HEK293 (cell line): ENCODE results near the gene WRAP53.

Source experiments
- SP2 ChIP-seq: fragments of 450-650 bp; formaldehyde crosslinking; IDR thresholded peaks from 2 replicates; pipeline ENCODE4 v1.5.1; 2016; ENCODE audit warnings: missing biosample characterization, missing genetic modification characterization
- ZFP69B ChIP-seq: fragments of 450-650 bp; formaldehyde crosslinking; IDR thresholded peaks from 2 replicates; pipeline ENCODE4 v1.5.1; 2016; ENCODE audit warnings: missing biosample characterization, missing genetic modification characterization
- ZNF274 ChIP-seq, 2 experiments: fragments of 200-500 bp in 1 of 2; fragments of 450-650 bp in 1 of 2; sonication (Bioruptor generic) in 1 of 2; formaldehyde crosslinking in 1 of 2; IDR thresholded peaks; 2 replicates each; pipeline versions ENCODE4 v1.5.1 to v1.6.1; 2014 to 2016; ENCODE audit warnings: borderline replicate concordance in 1 of 2, inconsistent platforms in 1 of 2, low read length in 1 of 2, missing biosample characterization in 1 of 2, missing genetic modification characterization in 1 of 2
- ZNF596 ChIP-seq: fragments of 450-650 bp; IDR thresholded peaks from 2 replicates; pipeline ENCODE4 v1.5.0; 2018; ENCODE audit warnings: missing biosample characterization, mild to moderate bottlenecking, missing genetic modification characterization, moderate library complexity
- TF ChIP-seq, protein P1 (sequence below): fragments of 450-650 bp; formaldehyde crosslinking; IDR thresholded peaks from 2 replicates; pipeline ENCODE4 v1.5.1; 2016; ENCODE audit warnings: missing biosample characterization, missing genetic modification characterization
- TF ChIP-seq, protein P2 (sequence below): fragments of 450-650 bp; formaldehyde crosslinking; IDR thresholded peaks from 2 replicates; pipeline ENCODE4 v1.5.1; 2016; ENCODE audit warnings: missing biosample characterization, missing genetic modification characterization

DNA sequence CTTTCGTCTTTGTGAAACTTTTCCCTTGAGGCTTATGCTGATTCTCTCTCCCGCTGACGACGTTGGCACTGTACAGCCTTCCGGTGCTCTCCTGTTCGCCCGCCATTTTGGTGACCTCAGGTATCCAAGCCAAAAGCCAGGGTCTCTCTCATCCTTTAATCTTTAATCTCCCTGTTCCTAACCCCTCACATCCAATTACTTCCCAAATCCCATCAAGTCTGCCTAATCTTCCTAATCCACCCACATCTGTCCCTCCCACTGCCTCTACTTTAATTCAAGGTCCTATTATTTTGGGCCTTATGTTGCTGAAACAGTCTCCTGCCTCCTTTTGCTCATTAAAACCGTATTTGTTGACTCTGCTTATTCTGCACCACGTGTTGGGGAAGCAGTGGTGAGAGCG lies 7.3 kb downstream of the WRAP53 start:
- TF ChIP-seq, protein P1, sequence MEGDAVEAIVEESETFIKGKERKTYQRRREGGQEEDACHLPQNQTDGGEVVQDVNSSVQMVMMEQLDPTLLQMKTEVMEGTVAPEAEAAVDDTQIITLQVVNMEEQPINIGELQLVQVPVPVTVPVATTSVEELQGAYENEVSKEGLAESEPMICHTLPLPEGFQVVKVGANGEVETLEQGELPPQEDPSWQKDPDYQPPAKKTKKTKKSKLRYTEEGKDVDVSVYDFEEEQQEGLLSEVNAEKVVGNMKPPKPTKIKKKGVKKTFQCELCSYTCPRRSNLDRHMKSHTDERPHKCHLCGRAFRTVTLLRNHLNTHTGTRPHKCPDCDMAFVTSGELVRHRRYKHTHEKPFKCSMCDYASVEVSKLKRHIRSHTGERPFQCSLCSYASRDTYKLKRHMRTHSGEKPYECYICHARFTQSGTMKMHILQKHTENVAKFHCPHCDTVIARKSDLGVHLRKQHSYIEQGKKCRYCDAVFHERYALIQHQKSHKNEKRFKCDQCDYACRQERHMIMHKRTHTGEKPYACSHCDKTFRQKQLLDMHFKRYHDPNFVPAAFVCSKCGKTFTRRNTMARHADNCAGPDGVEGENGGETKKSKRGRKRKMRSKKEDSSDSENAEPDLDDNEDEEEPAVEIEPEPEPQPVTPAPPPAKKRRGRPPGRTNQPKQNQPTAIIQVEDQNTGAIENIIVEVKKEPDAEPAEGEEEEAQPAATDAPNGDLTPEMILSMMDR (tag by site-specific recombination), result no peak
- TF ChIP-seq SP2 (tag by site-specific recombination), result no peak
- no peak for TF ChIP-seq ZFP69B (tag by site-specific recombination)
- TF ChIP-seq, protein P2, sequence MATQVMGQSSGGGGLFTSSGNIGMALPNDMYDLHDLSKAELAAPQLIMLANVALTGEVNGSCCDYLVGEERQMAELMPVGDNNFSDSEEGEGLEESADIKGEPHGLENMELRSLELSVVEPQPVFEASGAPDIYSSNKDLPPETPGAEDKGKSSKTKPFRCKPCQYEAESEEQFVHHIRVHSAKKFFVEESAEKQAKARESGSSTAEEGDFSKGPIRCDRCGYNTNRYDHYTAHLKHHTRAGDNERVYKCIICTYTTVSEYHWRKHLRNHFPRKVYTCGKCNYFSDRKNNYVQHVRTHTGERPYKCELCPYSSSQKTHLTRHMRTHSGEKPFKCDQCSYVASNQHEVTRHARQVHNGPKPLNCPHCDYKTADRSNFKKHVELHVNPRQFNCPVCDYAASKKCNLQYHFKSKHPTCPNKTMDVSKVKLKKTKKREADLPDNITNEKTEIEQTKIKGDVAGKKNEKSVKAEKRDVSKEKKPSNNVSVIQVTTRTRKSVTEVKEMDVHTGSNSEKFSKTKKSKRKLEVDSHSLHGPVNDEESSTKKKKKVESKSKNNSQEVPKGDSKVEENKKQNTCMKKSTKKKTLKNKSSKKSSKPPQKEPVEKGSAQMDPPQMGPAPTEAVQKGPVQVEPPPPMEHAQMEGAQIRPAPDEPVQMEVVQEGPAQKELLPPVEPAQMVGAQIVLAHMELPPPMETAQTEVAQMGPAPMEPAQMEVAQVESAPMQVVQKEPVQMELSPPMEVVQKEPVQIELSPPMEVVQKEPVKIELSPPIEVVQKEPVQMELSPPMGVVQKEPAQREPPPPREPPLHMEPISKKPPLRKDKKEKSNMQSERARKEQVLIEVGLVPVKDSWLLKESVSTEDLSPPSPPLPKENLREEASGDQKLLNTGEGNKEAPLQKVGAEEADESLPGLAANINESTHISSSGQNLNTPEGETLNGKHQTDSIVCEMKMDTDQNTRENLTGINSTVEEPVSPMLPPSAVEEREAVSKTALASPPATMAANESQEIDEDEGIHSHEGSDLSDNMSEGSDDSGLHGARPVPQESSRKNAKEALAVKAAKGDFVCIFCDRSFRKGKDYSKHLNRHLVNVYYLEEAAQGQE (tag by site-specific recombination), result no peak
- no peak for TF ChIP-seq ZNF274 (IDR thresholded peaks at IDR 0.05; ENCODE audit: low read length)
- no peak for TF ChIP-seq ZNF274 (tag by site-specific recombination; IDR thresholded peaks at IDR 0.05; ENCODE audit: borderline replicate concordance)
- no peak for TF ChIP-seq ZNF596 (tag by site-specific recombination)
